ENCODE measurements around the gene PLA2G7. TPM values are rescaled to one million over a fixed set of nuclear protein-coding genes. Genes with fewer than 3 reads are reported as not detected.

PLA2G7 gene
- total and polyA plus RNA-seq, 10 of the 15 experiments (the other 5 are each of a cell fraction or from before 2014, with no cell fraction given): not detected

DNA sequence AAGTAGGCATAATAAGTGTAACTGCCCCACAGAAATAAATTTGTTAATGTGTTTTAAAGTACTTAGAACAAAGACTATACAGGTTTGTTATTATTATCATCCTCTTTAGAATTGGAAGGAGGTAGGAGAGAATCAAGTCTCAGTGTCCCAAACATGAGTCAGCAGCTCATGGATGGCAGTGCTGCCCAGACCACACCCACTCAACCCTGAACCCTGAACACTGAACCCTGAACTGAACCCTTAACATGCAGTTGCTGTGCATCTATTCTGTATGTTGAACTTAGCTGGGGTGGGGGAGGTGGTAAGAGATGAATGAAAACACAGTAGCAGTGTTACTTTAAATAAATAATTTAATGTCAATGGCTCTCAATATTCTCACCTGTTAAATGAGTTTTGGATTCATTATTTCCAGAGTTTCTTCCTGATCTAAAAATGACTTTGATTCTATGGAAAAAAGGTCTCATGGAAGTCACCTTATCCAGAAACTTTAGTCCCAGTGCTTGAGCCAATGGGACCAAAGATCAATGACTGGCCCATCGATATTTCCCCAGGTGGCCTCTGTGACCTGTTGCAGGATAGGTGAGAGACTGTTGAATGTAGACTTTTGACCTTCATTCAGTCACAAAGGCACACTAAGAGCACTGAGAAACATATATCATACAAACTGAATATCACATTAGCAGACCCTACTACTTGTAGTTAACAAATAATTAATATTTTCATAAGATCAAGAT, 8.4 kb upstream of the PLA2G7 start:
- Histone ChIP-seq H3K36me3 (ENCODE audit: control insufficient read depth in 2 of 2, insufficient read depth in 2 of 2, low read length in 1 of 2) (no peaks in the 10 kb centered on the region), H2AFZ (ENCODE audit: control insufficient read depth, low read depth, low read length) (no peak overlapping the region), H3K4me3 (no peak overlapping the region), H3K9ac (ENCODE audit: control insufficient read depth, insufficient read depth, low read length) (no peak overlapping the region), H3K27me3 (replicated peaks in 1 of 2; ENCODE audit: control insufficient read depth in 2 of 2, insufficient read depth in 2 of 2, low read length in 1 of 2) (no peaks in the 10 kb centered on the region), H4K20me1 (ENCODE audit: control insufficient read depth, insufficient read depth) (no peaks in the 10 kb centered on the region), H3K4me2 (ENCODE audit: control insufficient read depth, insufficient read depth) (no peak overlapping the region), H3K79me2 (ENCODE audit: control insufficient read depth, insufficient read depth, low read length) (no peaks in the 10 kb centered on the region), H3K27ac (ENCODE audit: control insufficient read depth, insufficient read depth) (no peak overlapping the region), H3K9me3 (replicated peaks; ENCODE audit: control insufficient read depth, insufficient read depth, low read length) (no peaks in the 10 kb centered on the region), H3K4me1 (ENCODE audit: control insufficient read depth, insufficient read depth, low read length) (no peaks in the 10 kb centered on the region)
- intact Hi-C loops (cut with micrococcal nuclease; ENCODE audit: unreplicated experiment): no loop called here
- no TSS peak for BruUV-seq (replicated peaks)
- SMC1A ChIA-PET (ENCODE audit: uncharacterized antibody, unreplicated experiment): no interaction called here
- POLR2A ChIA-PET: no interaction called here
- in situ Hi-C loops (cut with MboI): no loop called here
- RAD21 ChIA-PET (ENCODE audit: unreplicated experiment): no interaction called here
- WGBS (ENCODE audit: insufficient coverage, insufficient replicate concordance, low lambda C conversion rate, missing lambda C conversion rate): 0% methylated on average over 1 of the region's 1 CpG
- ATAC-seq: no peak
- no peak for FAIRE-seq
- no peak for DNase-seq (ENCODE audit: low read depth, low spot score)
- CTCF ChIA-PET: no interaction called here
- TF ChIP-seq, protein P1, sequence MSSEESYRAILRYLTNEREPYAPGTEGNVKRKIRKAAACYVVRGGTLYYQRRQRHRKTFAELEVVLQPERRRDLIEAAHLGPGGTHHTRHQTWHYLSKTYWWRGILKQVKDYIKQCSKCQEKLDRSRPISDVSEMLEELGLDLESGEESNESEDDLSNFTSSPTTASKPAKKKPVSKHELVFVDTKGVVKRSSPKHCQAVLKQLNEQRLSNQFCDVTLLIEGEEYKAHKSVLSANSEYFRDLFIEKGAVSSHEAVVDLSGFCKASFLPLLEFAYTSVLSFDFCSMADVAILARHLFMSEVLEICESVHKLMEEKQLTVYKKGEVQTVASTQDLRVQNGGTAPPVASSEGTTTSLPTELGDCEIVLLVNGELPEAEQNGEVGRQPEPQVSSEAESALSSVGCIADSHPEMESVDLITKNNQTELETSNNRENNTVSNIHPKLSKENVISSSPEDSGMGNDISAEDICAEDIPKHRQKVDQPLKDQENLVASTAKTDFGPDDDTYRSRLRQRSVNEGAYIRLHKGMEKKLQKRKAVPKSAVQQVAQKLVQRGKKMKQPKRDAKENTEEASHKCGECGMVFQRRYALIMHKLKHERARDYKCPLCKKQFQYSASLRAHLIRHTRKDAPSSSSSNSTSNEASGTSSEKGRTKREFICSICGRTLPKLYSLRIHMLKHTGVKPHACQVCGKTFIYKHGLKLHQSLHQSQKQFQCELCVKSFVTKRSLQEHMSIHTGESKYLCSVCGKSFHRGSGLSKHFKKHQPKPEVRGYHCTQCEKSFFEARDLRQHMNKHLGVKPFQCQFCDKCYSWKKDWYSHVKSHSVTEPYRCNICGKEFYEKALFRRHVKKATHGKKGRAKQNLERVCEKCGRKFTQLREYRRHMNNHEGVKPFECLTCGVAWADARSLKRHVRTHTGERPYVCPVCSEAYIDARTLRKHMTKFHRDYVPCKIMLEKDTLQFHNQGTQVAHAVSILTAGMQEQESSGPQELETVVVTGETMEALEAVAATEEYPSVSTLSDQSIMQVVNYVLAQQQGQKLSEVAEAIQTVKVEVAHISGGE (CRISPR knock-in tag; IDR thresholded peaks at IDR 0.05): no peak
- TF ChIP-seq, protein P2, sequence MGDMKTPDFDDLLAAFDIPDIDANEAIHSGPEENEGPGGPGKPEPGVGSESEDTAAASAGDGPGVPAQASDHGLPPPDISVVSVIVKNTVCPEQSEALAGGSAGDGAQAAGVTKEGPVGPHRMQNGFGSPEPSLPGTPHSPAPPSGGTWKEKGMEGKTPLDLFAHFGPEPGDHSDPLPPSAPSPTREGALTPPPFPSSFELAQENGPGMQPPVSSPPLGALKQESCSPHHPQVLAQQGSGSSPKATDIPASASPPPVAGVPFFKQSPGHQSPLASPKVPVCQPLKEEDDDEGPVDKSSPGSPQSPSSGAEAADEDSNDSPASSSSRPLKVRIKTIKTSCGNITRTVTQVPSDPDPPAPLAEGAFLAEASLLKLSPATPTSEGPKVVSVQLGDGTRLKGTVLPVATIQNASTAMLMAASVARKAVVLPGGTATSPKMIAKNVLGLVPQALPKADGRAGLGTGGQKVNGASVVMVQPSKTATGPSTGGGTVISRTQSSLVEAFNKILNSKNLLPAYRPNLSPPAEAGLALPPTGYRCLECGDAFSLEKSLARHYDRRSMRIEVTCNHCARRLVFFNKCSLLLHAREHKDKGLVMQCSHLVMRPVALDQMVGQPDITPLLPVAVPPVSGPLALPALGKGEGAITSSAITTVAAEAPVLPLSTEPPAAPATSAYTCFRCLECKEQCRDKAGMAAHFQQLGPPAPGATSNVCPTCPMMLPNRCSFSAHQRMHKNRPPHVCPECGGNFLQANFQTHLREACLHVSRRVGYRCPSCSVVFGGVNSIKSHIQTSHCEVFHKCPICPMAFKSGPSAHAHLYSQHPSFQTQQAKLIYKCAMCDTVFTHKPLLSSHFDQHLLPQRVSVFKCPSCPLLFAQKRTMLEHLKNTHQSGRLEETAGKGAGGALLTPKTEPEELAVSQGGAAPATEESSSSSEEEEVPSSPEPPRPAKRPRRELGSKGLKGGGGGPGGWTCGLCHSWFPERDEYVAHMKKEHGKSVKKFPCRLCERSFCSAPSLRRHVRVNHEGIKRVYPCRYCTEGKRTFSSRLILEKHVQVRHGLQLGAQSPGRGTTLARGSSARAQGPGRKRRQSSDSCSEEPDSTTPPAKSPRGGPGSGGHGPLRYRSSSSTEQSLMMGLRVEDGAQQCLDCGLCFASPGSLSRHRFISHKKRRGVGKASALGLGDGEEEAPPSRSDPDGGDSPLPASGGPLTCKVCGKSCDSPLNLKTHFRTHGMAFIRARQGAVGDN (IDR thresholded peaks at IDR 0.05): no peak
- TF ChIP-seq ZNF622 (IDR thresholded peaks at IDR 0.05) (no peak), ZNF384 (IDR thresholded peaks at IDR 0.05; ENCODE audit: borderline replicate concordance, low read depth, low read length) (no peak), RB1 (IDR thresholded peaks at IDR 0.05; ENCODE audit: borderline replicate concordance) (no peak), RCOR1 (conservative IDR thresholded peaks at IDR 0.05; ENCODE audit: low read depth, low read length) (no peak), SP1 (IDR thresholded peaks at IDR 0.05; ENCODE audit: low read depth, low read length) (no peak), MTA2 (IDR thresholded peaks at IDR 0.05; ENCODE audit: low read depth) (no peak), SRF (IDR thresholded peaks at IDR 0.05; ENCODE audit: low read depth in 2 of 2, low read length in 2 of 2) (no peak), CBX3 (IDR thresholded peaks at IDR 0.05; ENCODE audit: borderline replicate concordance, low read depth) (no peak)
- TF ChIP-seq, protein P3, sequence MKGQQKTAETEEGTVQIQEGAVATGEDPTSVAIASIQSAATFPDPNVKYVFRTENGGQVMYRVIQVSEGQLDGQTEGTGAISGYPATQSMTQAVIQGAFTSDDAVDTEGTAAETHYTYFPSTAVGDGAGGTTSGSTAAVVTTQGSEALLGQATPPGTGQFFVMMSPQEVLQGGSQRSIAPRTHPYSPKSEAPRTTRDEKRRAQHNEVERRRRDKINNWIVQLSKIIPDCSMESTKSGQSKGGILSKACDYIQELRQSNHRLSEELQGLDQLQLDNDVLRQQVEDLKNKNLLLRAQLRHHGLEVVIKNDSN (IDR thresholded peaks at IDR 0.05; ENCODE audit: borderline replicate concordance, extremely low read length, insufficient read depth, low read depth, low read length): no peak
- TF ChIP-seq, protein P4, sequence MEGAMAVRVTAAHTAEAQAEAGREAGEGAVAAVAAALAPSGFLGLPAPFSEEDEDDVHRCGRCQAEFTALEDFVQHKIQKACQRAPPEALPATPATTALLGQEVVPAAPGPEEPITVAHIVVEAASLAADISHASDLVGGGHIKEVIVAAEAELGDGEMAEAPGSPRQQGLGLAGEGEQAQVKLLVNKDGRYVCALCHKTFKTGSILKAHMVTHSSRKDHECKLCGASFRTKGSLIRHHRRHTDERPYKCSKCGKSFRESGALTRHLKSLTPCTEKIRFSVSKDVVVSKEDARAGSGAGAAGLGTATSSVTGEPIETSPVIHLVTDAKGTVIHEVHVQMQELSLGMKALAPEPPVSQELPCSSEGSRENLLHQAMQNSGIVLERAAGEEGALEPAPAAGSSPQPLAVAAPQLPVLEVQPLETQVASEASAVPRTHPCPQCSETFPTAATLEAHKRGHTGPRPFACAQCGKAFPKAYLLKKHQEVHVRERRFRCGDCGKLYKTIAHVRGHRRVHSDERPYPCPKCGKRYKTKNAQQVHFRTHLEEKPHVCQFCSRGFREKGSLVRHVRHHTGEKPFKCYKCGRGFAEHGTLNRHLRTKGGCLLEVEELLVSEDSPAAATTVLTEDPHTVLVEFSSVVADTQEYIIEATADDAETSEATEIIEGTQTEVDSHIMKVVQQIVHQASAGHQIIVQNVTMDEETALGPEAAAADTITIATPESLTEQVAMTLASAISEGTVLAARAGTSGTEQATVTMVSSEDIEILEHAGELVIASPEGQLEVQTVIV (IDR thresholded peaks at IDR 0.05; ENCODE audit: borderline replicate concordance, partially characterized antibody): no peak

Data from GM12878 (cell line).